Measurements from ENCODE around the gene ZNF146. TPM values are rescaled to one million over a fixed set of nuclear protein-coding genes. Genes with fewer than 3 reads are reported as not detected.

ZNF146 gene
- total and polyA plus RNA-seq, 2 experiments from 2014 or later, result 143 to 249 TPM

- no peak for ATAC-seq
- no peak overlapping the region for H3K4me3 Mint-ChIP-seq
- TF ChIP-seq NANOG (IDR thresholded peaks at IDR 0.05; ENCODE audit: borderline replicate concordance), result no peak
- no peak for TF ChIP-seq EZH2phosphoT487 (IDR thresholded peaks at IDR 0.05; ENCODE audit: unreplicated experiment)
- TF ChIP-seq ZNF114 (CRISPR knock-in tag; IDR thresholded peaks at IDR 0.05), result no peak
- no peak for TF ChIP-seq STAT1 (IDR thresholded peaks at IDR 0.05; ENCODE audit: unreplicated experiment)
- TF ChIP-seq POLR2AphosphoS5 (IDR thresholded peaks at IDR 0.05; ENCODE audit: low read depth), result no peak
- TF ChIP-seq REST (IDR thresholded peaks at IDR 0.05; ENCODE audit: unreplicated experiment), result no peak
- no peak for TF ChIP-seq CTCF (conservative IDR thresholded peaks at IDR 0.05; ENCODE audit: low read depth in 2 of 2)
- TF ChIP-seq ETS1 (IDR thresholded peaks at IDR 0.05), result no peak
- TF ChIP-seq JUNB (IDR thresholded peaks at IDR 0.05; ENCODE audit: unreplicated experiment), result no peak
- TF ChIP-seq ZNF462 (CRISPR knock-in tag; IDR thresholded peaks at IDR 0.05), result no peak
- TF ChIP-seq CREB1 (CRISPR knock-in tag; IDR thresholded peaks at IDR 0.05; ENCODE audit: low read depth), result no peak
- TF ChIP-seq ZNF331 (CRISPR knock-in tag; IDR thresholded peaks at IDR 0.05; ENCODE audit: low read depth), result no peak
- no peak for TF ChIP-seq EZH2 (IDR thresholded peaks at IDR 0.05; ENCODE audit: low read depth, unreplicated experiment)
- H3K36me3 ChIP-seq (ENCODE audit: insufficient read depth), result no peaks in the 10 kb centered on the region
- no peak overlapping the region for H2AFZ ChIP-seq
- H3K4me1 Mint-ChIP-seq, result peaks cover 3% of the 10 kb centered on the region; the same call in 1 of the 3 replicates
- no peaks in the 10 kb centered on the region for H3K4me1 ChIP-seq (ENCODE audit: insufficient read depth)
- H4K20me1 ChIP-seq (replicated peaks; ENCODE audit: insufficient read depth), result no peaks in the 10 kb centered on the region
- no peak overlapping the region for H3K4me2 ChIP-seq
- no peaks in the 10 kb centered on the region for H3K9me3 Mint-ChIP-seq
- no peak overlapping the region for H3K27ac ChIP-seq (ENCODE audit: low read depth)
- H3K36me3 Mint-ChIP-seq (ENCODE audit: low read depth), result no peaks in the 10 kb centered on the region
- peaks cover 3% of the 10 kb centered on the region for H3K27me3 Mint-ChIP-seq (ENCODE audit: insufficient read depth, low read depth, poor library complexity)
- no peaks in the 10 kb centered on the region for H3K9me2 ChIP-seq (ENCODE audit: insufficient read depth)
- no peak for DNase-seq (ENCODE audit: low spot score)
- H3K27ac Mint-ChIP-seq, result no peak overlapping the region
- H3F3A ChIP-seq (replicated peaks; ENCODE audit: low read depth), result peaks cover 9% of the 10 kb centered on the region; the same call in 1 of the 2 replicates
- H3K4me3 ChIP-seq, result no peak overlapping the region
- no peaks in the 10 kb centered on the region for H3K27me3 ChIP-seq (ENCODE audit: insufficient read depth)
- H3K79me2 ChIP-seq (replicated peaks; ENCODE audit: insufficient read depth), result no peaks in the 10 kb centered on the region
Measured at GRCh38 chr19:36203293-36203692, 11.6 kb upstream of the ZNF146 start.

Measured in GM23338 (cell line).